Mononuclear cell (primary cell): ENCODE data around the gene WDR27. TPM values are rescaled to one million over a fixed set of nuclear protein-coding genes. Genes with fewer than 3 reads are reported as not detected.
"Not testable (repeated sequence)": the region's sequence is repeated elsewhere in the genome, so short reads cannot be mapped to it uniquely, and the experiment has no call there.

Experiments used
- H3K27me3 ChIP-seq: 2 replicates; pipeline ENCODE4 v1.6.0; 2011; ENCODE audit warnings: low read length, control low read depth; ENCODE audit not compliant: insufficient read depth
- H3K4me1 ChIP-seq: 2 replicates; pipeline ENCODE4 v1.5.1; 2011; ENCODE audit warnings: mild to moderate bottlenecking, low read length, control low read depth; ENCODE audit not compliant: insufficient read depth
- H3K4me3 ChIP-seq: 2 replicates; pipeline ENCODE4 v1.5.1; 2011; ENCODE audit warnings: mild to moderate bottlenecking, low read length, moderate library complexity
- H3K9me3 ChIP-seq: 2 replicates; pipeline ENCODE4 v1.5.1; 2011; ENCODE audit warnings: low read depth, mild to moderate bottlenecking, control low read depth, low read length
- total RNA-seq: library from RNA; depleted of rRNA; stranded (reverse); fragments of >200 nt; gene quantifications from one replicate; pipeline ENCODE4 v1.2.3, GENCODE V29; 2012

WDR27 gene
- total RNA-seq, 1 donor, result 8.3 TPM

- no peaks in the 10 kb centered on the region for H3K27me3 ChIP-seq
- no peaks in the 10 kb centered on the region for H3K4me1 ChIP-seq
- no peak overlapping the region for H3K4me3 ChIP-seq
- H3K9me3 ChIP-seq, result peaks cover 6% of the 10 kb centered on the region
Measured at GRCh38 chr6:169539176-169539897, 162.5 kb downstream of the WDR27 start.

- H3K4me1 ChIP-seq, result no peaks in the 10 kb centered on the region
- H3K4me3 ChIP-seq, result no peak overlapping the region
- peaks cover 14% of the 10 kb centered on the region for H3K9me3 ChIP-seq
- no peaks in the 10 kb centered on the region for H3K27me3 ChIP-seq
Measured at GRCh38 chr6:169536446-169537170, 165.2 kb downstream of the WDR27 start.

- Histone ChIP-seq H3K4me3 (no peak overlapping the region), H3K27me3 (no peaks in the 10 kb centered on the region), H3K9me3 (peaks cover 14% of the 10 kb centered on the region), H3K4me1 (no peaks in the 10 kb centered on the region)
Measured at GRCh38 chr6:169534039-169534421, 167.8 kb downstream of the WDR27 start.

- H3K27me3 ChIP-seq, result no peaks in the 10 kb centered on the region
- H3K4me1 ChIP-seq, result no peaks in the 10 kb centered on the region
- peaks cover 14% of the 10 kb centered on the region for H3K9me3 ChIP-seq
- H3K4me3 ChIP-seq, result no peak overlapping the region
Measured at GRCh38 chr6:169533301-169534038, 168.4 kb downstream of the WDR27 start.

- H3K9me3 ChIP-seq, result peaks cover 14% of the 10 kb centered on the region
- H3K4me3 ChIP-seq, result no peak overlapping the region
- no peaks in the 10 kb centered on the region for H3K4me1 ChIP-seq
- H3K27me3 ChIP-seq, result no peaks in the 10 kb centered on the region
Measured at GRCh38 chr6:169530752-169531123, 171.1 kb downstream of the WDR27 start.

- Histone ChIP-seq H3K27me3 (no peaks in the 10 kb centered on the region), H3K4me3 (no peak overlapping the region), H3K9me3 (peaks cover 8% of the 10 kb centered on the region), H3K4me1 (no peaks in the 10 kb centered on the region)
Measured at GRCh38 chr6:169529931-169530751, 171.7 kb downstream of the WDR27 start.

- Histone ChIP-seq H3K4me1 (no peaks in the 10 kb centered on the region), H3K9me3 (peaks cover 2% of the 10 kb centered on the region), H3K4me3 (no peak overlapping the region), H3K27me3 (no peaks in the 10 kb centered on the region)
Measured at GRCh38 chr6:169528755-169529154, 173.1 kb downstream of the WDR27 start.

GRCh38 chr6:169527306-169527705, 174.5 kb downstream of the WDR27 start:
- Histone ChIP-seq H3K4me3 (no peak overlapping the region), H3K27me3 (no peaks in the 10 kb centered on the region), H3K9me3 (no peaks in the 10 kb centered on the region), H3K4me1 (no peaks in the 10 kb centered on the region)

- H3K4me1 ChIP-seq, result no peaks in the 10 kb centered on the region
- H3K9me3 ChIP-seq, result peaks cover 12% of the 10 kb centered on the region
- H3K4me3 ChIP-seq, result no peak overlapping the region
- H3K27me3 ChIP-seq, result no peaks in the 10 kb centered on the region
Measured at GRCh38 chr6:169521825-169522224, 180.0 kb downstream of the WDR27 start.

GRCh38 chr6:169520104-169520503, 181.7 kb downstream of the WDR27 start:
- Histone ChIP-seq H3K4me1 (no peaks in the 10 kb centered on the region), H3K4me3 (no peak overlapping the region), H3K27me3 (no peaks in the 10 kb centered on the region), H3K9me3 (peaks cover 12% of the 10 kb centered on the region)

- Histone ChIP-seq H3K27me3 (no peaks in the 10 kb centered on the region), H3K9me3 (peaks cover 12% of the 10 kb centered on the region)
Measured at GRCh38 chr6:169518451-169518850, 183.4 kb downstream of the WDR27 start.

GRCh38 chr6:169513478-169514193, 188.2 kb downstream of the WDR27 start:
- Histone ChIP-seq H3K4me3 (no peak overlapping the region), H3K9me3 (no peaks in the 10 kb centered on the region), H3K27me3 (no peaks in the 10 kb centered on the region), H3K4me1 (no peaks in the 10 kb centered on the region)

More at GRCh38 chr6:169518451-169518850, 183.4 kb downstream of the WDR27 start:
- H3K4me1 ChIP-seq, result no peaks in the 10 kb centered on the region
- H3K4me3 ChIP-seq, result no peak overlapping the region

GRCh38 chr6:169511785-169512184, 190.0 kb downstream of the WDR27 start:
- not testable (repeated sequence) for H3K9me3 ChIP-seq, H3K27me3 ChIP-seq, H3K4me1 ChIP-seq, H3K4me3 ChIP-seq

GRCh38 chr6:169510871-169511270, 191.0 kb downstream of the WDR27 start:
- H3K4me1 ChIP-seq, result no peaks in the 10 kb centered on the region

More at GRCh38 chr6:169510871-169511270, 191.0 kb downstream of the WDR27 start:
- no peaks in the 10 kb centered on the region for H3K9me3 ChIP-seq
- H3K27me3 ChIP-seq, result no peaks in the 10 kb centered on the region
- no peak overlapping the region for H3K4me3 ChIP-seq
